Pulmonary artery endothelial cell (primary cell): ENCODE results near the gene EBP. TPM values are rescaled to one million over a fixed set of nuclear protein-coding genes. Genes with fewer than 3 reads are reported as not detected.
"Not testable (repeated sequence)": the region's sequence is repeated elsewhere in the genome, so short reads cannot be mapped to it uniquely, and the experiment has no call there.

Experiments used
- DNase-seq: peaks from one replicate; pipeline ENCODE4 v3.0.0-alpha.2; 2011; ENCODE audit warnings: low read depth, low spot score
- total RNA-seq: library from RNA; depleted of rRNA; stranded (reverse); fragments of >200 nt; gene quantifications from 2 replicates; pipeline ENCODE4 v1.2.3, GENCODE V29; 2014

Gene EBP
- total RNA-seq, 1 donor from 2014 or later, result 142 TPM

DNA sequence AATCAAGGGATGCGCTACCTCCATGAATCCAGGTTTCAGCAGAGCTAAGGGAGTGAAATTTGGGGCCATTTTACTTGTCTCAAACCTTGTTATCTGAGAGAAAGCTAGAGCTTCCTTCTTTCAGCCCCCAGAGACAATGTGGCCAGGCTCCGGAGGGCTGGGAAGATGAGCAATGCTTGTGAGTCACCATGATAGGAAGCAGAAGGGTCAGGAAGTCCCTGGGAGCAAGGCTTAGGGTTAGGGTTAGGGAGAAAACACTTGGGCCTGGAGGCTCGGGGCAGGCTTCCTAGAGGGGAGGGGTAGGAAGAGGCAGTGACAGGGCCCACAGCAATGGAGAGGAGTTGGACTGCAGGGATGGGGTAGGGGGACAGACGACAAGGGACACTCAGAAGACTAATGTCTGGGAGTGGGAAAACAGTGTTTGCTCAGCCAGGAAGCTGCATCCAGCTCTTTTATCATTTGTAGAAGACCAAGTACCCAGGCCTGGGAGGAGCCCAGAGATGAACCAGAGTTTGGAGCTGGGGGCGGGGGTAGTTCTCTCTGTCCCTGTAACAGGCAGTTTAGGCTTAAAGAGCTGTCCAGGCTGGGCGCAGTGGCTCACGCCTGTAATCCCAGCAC, 29.2 kb upstream of the EBP start:
- DNase-seq, result no peak

DNA sequence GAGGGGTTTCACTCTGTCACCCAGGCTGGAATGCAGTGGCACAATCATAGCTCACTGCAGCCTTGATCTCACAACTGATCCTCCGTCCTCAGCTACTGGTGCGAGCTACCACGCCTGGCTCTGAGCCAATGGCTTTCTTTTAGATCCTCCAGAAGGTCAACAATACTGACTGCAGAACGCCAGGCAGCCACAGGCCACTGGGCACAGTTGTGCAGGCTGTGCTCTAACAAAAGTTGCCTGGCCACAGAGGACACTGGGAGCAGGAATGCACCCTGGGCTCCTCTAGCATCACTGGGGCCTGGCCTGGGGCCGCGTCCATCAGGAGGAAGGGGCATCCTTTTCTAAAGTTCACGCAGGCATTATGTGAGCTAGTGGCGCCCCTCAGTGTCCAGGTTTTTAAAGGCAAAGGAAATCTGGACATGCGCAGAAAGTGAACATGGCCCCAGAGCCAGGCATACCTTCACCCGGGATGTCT, 27.7 kb upstream of the EBP start:
- no peak for DNase-seq

DNA sequence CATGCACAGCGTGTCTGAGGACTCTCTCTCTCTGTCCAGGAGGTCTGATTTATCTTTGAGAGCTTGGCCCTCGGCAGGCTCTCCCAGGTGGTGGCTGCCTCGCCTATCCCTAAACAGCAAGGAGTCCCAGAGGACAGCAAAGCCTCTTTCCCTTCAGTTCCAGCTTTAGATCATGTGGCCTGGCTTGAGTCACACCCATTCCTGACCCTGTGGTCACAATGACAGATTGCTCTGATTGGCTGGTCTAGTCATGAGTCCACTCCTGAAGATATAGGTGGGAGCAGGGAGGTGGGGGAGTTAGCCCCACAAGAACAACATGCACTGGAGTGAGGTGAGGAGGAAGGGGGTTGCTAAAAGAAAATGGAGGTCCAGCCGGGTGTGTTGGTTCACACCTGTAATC, 24.9 kb upstream of the EBP start:
- no peak for DNase-seq

DNA sequence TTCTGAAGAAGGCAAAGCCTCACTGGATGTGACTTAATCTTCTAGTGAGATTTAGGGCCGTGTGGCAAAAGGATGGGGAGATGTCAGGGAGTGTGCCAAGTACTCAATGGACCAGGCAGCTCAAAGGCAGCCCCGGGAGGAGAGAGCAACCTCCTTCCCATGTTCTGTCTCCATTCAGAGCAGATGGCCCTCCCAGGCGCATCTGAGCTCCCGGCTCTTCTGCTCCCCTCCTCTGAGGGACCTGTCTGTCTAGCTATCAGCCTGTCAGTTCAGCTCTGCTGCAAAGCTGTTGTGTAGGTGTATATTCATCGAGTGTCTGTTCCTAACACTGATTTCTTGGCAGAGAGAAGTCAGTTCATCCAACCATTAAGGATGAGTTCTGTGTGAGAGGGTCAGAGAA, 23.7 kb upstream of the EBP start:
- no peak for DNase-seq

DNA sequence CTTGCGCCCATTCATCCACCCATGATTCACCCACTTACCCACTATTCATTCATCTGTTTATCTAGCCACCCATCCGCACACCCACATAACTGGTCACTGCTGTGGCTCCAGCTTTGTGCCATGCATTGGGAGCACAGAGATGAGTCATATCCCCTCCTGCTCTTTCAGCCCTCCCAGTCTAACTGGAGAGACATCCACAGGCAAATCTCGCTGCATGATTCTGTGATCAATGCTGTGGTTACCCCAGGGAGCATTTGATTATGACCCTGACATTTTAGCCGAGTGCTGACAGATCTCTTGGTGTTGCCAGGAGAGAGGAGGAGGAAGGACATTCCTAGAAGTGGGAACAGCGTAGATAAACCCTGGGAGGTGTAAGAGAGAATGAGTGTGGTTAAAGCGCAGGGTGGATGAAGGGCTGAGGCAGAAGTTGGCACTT, 23.2 kb upstream of the EBP start:
- no peak for DNase-seq

GRCh38 chrX:48504261-48504660, 17.3 kb upstream of the EBP start:
- DNase-seq, result no peak

- DNase-seq, result no peak
Observed at GRCh38 chrX:48505481-48505880, 16.1 kb upstream of the EBP start.

DNA sequence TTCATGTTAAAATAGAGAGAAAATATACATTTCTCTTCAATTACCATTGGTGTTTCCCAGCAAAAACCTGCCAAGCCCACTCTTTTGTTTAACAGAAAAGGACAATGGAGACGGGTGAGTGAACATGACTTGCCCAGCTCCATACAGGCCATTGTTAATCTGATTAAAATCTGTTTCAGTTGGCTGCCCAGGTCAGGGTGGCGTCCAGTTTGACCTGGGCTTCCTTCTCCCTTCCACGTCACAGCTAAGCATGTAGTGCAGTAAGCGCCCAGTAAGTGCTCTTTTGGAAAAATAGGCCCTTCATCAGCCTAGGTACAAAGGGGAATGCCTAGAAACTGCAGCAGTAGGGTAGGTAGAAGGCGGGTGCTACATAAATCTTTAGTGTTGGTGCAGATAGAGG, 14.4 kb upstream of the EBP start:
- no peak for DNase-seq

- no peak for DNase-seq
Observed at GRCh38 chrX:48508400-48509244, 13.0 kb upstream of the EBP start, which contains the start of gene PORCN. Gene PORCN (plus strand): TSS chrX:48508992. CDS start chrX:48509821, 829 bp downstream.

DNA sequence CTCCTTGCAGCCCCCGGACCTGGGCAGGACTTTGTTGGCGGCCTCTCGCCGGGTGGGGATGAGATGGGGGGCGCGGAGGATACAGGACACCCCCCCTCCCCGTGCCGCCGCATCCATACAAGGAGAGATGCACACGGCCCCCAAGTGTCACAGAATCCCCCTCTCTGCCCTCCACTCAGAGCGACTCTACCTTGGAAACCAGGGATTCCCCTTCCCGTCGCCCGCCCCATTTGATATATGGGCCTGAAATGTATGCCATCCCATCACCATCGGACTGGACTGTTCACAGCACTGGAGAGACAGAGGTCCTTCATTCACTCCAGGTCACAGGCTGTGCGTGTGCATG, 12.4 kb upstream of the EBP start:
- DNase-seq, result no peak

DNA sequence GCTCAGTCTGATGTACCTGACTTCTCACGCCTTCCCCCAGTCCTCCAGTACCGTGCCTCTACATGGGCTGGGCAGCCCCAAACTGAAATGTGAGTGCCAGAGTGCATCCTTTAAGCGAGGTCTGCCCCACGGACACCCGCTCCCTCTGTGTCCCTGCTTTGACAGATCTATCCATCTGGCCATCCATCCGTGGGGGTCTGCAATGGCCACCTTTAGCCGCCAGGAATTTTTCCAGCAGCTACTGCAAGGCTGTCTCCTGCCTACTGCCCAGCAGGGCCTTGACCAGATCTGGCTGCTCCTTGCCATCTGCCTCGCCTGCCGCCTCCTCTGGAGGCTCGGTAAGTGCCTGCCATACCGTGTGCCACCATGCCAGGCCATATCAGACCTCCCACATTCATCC, 12.0 kb upstream of the EBP start:
- no peak for DNase-seq

DNA sequence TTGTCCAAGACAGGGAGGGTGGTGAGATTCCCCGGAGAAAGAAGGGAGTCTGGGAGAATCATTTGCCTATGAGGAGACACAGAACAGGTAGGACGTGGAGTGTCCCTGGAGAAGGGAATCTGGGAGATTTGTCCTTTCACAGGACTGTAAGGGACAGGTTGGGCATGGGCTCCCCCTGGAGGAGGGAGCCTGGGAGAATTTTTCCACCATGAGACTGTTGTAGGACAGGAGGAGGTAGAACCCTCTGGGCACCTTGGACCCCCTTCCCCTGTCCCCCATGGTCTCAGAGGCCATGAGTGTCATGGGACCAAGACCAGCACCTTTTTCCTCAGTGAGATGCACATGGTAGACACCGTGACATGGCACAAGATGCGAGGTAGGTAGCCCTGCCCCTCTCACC, 10.0 kb upstream of the EBP start:
- no peak for DNase-seq

- no peak for DNase-seq
Observed at GRCh38 chrX:48512371-48512935, 9.2 kb upstream of the EBP start.

DNA sequence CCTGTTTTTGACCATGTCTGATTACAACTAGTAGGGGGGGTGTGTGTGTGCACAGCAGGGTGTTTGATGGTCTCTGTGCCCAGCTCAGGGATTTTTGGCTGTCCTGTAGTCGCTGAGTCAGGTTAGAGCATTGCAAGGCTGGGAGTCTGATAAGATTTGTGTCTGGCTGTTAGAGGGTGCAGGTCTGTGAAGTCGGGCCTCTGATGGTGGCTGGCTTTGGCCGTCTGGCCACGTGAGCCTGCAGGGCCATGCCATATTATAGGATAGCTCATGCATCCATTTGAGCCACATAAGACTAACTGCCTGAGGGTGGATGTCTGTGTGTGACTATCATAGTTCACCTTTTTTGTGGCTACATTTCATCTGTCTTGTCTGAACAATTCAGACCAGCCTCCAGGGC, 7.9 kb upstream of the EBP start:
- DNase-seq, result no peak

DNA sequence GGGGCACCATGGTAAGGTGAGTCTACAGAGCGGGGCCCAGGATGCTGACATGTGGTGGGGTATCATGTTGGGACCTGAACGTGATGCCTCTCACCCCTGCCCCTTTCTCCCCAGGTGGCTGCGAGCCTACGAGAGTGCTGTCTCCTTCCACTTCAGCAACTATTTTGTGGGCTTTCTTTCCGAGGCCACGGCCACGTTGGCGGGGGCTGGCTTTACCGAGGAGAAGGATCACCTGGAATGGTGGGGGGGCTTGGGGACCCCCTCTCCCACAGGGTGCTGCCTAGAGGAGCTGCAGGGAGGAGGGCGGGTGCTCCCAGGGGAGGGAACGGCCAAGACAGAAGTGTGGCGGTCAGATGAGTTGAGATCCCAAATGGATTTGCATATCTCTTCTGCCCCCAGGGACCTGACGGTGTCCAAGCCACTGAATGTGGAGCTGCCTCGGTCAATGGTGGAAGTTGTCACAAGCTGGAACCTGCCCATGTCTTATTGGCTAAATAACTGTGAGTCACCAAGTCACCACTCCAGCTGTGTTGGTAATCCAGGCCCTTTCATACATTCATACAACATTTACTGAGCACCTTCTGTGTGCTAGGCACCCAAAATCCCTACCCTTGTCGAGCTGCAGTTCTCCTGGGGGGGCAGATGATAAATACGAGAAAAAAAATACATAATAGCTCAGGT, 7.3 kb upstream of the EBP start:
- DNase-seq, result no peak

DNA sequence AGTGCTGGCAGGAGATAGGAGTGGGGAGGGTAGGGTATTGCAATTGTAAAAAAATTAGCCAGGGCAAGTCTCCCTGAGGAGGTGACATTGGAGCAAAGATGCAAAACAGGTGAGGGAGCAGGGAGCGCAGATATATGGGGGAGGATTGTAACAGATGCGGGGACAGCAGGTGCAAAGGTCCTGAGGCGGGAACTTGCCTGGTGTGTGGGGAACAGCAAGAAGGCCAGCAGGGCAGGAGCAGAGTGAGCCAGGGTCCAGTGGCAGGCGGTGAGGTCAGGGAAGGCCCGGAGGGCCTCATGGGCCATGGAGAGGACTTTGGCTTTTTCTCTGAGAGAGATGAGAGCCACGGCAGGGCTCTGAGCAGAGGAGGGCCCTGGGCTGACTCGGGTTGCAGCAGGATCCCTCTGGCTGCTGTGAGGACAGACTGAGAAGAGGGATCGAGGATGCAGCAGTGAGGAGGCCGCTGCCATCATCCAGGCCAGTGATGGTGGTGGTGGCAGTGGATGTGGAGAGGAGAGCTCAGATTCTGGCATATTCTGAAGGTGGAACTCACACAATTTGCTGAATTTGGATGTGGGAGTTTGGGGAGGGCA, 6.6 kb upstream of the EBP start:
- no peak for DNase-seq

GRCh38 chrX:48515842-48516241, 5.8 kb upstream of the EBP start:
- no peak for DNase-seq

- no peak for DNase-seq
Observed at GRCh38 chrX:48516285-48516684, 5.3 kb upstream of the EBP start.

DNA sequence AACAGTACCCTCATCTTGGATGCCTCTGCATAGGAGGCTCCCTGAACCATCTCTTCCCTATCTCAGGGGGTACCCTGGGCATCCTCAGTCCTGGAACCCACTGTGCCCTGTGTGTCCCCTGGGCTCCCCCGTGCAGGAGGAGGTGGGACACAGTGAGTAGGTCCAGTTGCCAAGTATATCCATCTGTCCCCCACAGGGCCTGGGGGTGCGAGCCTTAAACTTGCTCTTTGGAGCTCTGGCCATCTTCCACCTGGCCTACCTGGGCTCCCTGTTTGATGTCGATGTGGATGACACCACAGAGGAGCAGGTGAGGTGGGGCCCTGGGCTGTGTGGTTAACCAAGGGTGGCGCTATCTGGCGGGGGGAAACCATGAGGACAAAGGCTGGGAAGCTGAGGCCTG, 4.6 kb upstream of the EBP start:
- no peak for DNase-seq

DNA sequence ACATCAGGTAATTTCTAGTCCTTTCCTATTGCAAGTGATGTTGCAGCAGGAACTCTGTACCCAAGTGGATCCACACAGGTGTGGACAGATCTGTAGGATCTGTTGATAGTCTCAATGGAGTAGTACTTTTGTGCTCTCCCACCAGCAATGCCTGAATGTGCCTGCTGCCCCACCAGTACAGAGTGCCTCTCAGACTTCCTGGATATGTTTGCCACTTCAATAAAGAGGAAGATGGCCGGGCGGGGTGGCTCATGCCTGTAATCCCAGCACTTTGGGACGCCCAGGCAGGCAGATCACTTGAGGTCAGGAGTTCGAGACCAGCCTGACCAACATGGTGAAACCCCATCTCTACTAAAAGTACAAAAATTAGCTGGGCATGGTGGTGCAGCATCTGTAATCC, 2.1 kb upstream of the EBP start:
- not testable (repeated sequence) for DNase-seq

GRCh38 chrX:48520455-48520854, 1.2 kb upstream of the EBP start:
- DNase-seq, result no peak

- no peak for DNase-seq
Observed at GRCh38 chrX:48520976-48521352, 644 bp upstream of the EBP start.
